GM19035 (cell line): Measurements from ENCODE around the gene TMEM63C.

ENCODE experiments used
- ATAC-seq: cut with Tn5 transposase; IDR thresholded peaks from one replicate; pipeline ENCODE4 v1.9.1; 2021; ENCODE audit not compliant: unreplicated experiment

Gene TMEM63C

GRCh38 chr14:77306851-77307496 is 125.4 kb downstream of the TMEM63C start:
- no peak for ATAC-seq
